ENCODE results near the gene NUBP1.

DNA sequence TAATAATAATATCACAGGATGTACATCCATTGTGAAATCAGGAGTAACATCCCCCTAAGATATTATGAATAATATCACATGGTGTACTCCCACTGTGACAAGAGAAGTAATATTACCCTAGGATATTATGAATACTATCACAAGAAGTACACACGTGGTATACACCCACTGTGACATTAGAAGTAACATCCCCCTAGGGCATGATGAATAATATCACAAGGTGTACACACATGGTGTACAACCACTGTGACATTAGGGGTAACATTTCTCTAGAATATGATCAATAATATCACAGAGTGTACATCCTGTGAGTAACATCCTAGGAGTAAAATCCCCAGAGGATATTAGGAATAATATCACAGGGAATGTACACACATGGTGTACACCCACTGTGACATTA, 43.9 kb upstream of the NUBP1 start:
- TF ChIP-seq, protein P1, sequence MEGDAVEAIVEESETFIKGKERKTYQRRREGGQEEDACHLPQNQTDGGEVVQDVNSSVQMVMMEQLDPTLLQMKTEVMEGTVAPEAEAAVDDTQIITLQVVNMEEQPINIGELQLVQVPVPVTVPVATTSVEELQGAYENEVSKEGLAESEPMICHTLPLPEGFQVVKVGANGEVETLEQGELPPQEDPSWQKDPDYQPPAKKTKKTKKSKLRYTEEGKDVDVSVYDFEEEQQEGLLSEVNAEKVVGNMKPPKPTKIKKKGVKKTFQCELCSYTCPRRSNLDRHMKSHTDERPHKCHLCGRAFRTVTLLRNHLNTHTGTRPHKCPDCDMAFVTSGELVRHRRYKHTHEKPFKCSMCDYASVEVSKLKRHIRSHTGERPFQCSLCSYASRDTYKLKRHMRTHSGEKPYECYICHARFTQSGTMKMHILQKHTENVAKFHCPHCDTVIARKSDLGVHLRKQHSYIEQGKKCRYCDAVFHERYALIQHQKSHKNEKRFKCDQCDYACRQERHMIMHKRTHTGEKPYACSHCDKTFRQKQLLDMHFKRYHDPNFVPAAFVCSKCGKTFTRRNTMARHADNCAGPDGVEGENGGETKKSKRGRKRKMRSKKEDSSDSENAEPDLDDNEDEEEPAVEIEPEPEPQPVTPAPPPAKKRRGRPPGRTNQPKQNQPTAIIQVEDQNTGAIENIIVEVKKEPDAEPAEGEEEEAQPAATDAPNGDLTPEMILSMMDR (IDR thresholded peaks at IDR 0.05; ENCODE audit: insufficient read depth, low read length, poor library complexity, severe bottlenecking) = no peak
- TF ChIP-seq EZH2phosphoT487 (conservative IDR thresholded peaks at IDR 0.05; ENCODE audit: low read length) = no peak
